CD4-positive, alpha-beta T cell treated with Interleukin-1 beta for 1 hour (primary cell): ENCODE data around the gene ZFC3H1.

ENCODE experiments used
- DNase-seq, 2 donors: peaks; one replicate each; pipeline ENCODE4 v3.0.0-alpha.2; 2020 to 2022

ZFC3H1 gene

DNA sequence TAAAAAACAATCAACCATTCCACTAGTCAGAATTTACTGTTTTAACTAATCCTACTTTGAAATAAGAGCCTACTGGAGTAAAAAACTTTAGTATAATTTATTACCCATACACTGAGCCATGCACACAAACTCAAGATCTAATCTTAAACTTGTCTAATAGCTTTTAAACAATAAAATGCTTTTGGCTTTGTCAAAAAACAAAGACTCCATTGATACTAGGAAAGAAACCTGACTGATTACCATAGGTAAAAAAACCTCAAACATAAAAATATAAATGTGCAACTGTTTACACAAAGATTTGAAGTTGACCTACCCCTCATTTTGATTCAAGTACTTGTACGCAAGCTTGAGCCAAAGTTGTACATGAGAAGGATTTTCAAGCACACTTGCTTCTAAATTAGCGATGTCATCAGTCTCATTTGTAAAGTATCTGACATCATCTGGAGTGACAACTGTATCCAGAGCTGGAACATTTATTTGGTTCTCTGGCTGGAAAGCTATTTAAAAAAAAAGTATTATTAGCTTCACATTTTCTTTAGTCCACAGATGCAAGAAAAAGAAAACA is 36.1 kb downstream of the ZFC3H1 start:
- DNase-seq = no peak

DNA sequence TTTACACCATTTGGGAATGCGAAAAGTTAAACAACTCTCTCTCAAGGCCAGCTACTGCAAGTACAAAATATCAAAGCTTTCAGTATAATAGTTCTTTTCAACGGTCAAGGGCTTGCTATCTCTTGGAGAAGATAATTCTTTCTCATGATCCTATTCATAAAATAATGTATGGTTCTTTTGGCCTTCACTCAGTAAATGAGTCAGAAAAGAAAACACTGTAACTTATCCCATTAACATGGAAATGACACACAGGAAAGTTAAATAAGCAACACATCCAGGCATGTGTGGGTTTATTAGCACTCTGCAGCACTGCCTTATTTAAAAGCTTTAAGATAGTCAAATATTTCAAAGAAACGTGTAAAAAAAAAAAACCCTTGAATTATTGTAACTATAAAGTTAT is 36.9 kb downstream of the ZFC3H1 start:
- DNase-seq = no peak

DNA sequence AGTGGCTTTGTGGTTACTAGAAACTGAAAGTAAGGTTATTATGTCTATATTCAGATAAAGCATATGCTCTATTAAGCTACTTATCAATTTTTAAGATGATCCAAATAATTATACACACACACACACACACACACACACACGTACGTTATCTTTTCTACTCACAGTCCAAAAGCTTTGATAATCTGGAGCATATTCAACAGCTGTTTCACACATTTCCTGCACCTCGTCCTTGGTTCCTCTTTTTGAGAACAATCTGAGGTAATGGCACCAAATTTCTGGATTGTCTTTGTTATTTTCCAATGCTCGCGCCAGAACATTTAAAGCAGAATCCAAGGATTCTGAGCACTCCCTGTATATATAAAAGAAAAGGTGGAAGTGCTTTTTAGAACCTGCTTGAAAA is 37.5 kb downstream of the ZFC3H1 start:
- no peak for DNase-seq

- DNase-seq = no peak
These were observed 38.2 kb downstream of the ZFC3H1 start for GRCh38 chr12:71625476-71625875.

DNA sequence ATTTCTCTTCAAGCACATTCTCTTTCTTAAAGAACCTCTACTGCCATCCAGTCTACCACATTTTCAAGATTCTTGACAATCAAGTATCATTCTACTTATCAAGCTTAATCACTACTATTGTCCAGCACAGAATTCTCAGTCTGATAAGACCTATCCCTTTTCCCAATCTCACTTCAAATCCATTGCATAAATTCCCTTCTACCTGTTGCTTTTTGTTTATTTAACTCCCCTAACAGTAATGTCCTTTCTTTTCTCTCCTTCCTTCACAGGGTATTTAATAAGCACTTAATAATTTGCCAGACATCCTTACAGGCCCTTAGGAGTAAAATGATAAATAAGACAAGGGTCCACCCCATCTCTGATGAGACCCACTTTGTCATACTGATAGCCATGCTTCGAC is 41.7 kb downstream of the ZFC3H1 start:
- no peak for DNase-seq

DNA sequence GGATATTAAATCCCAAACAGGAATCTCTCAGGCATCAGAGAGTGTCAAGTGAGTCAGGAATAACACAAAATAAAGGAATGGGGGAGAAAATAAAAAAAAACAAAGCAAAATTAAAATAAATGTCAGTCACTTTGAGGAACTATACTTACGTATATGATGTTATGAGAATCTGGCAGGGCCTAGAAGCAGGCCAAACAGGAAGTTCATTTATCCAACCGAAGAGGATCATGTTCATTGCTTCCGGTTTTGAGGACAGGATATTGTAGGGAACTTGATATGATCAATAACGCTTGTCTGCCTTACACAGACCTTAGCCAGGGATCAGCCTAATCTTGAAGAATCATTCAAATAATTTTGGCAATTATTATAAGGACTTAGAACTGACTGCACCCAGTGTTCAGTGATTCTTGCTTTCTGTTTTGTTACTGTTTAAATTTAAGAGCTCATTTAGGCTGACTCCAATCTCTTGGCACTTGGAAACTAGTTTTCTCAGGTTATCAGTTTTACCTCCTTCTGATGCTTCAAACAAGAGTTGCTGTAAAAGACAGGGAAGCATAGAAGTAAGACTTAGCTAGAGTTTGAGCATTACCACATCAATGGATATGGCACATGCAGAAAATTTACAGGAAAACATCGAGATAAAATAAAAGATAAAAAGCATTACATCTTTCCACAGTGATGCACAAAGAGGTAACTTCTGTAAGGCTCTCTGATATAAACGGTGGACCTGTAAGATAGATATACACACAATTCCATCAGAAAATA is 53.4 kb downstream of the ZFC3H1 start:
- peak in 1 of 2 donors; percentile 6 for DNase-seq

DNA sequence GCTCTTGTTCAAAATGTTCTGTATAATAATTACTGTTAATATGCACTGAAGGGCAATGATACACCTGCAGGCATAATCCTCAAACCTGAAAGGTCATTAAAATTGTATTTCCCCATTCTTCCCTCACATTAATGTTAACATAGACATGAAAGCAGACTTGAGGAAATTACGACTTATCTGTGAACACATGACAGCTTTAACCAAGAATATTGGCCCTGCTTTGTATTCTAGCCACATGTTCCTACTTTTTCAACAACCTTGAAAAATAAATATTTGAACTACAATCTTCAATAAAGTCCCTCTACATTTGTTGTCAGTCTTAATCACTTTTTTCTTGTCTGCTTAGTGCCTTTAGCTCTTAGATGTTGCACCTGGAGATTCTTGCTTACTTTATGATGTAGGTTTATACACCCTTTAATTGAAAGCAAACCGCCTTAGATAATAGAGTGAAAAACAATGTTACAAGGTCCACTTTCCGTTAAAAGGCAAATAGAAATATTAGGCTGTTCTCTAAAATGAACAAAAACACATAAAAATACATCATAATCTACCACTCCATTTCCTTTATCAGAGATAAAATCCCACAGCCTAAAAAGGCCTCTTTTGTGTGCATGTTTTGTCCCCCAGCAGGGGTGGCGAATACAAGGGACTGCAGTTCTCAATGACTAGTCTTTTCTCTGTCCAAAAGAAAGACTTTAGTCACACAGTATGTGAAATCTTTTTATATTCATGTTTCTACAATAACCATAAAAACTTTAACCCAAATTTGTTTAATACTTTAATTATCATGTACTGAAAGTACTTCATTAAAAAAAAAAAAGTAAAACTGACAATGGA is 55.9 kb downstream of the ZFC3H1 start:
- no peak for DNase-seq

GRCh38 chr12:71605039-71605438 is 58.6 kb downstream of the ZFC3H1 start:
- no peak for DNase-seq

- DNase-seq = no peak
These were observed 60.7 kb downstream of the ZFC3H1 start for GRCh38 chr12:71602761-71603577.

- no peak for DNase-seq
These were observed 62.1 kb downstream of the ZFC3H1 start for GRCh38 chr12:71601546-71601945.

GRCh38 chr12:71599210-71599609 is 64.4 kb downstream of the ZFC3H1 start:
- DNase-seq = no peak

DNA sequence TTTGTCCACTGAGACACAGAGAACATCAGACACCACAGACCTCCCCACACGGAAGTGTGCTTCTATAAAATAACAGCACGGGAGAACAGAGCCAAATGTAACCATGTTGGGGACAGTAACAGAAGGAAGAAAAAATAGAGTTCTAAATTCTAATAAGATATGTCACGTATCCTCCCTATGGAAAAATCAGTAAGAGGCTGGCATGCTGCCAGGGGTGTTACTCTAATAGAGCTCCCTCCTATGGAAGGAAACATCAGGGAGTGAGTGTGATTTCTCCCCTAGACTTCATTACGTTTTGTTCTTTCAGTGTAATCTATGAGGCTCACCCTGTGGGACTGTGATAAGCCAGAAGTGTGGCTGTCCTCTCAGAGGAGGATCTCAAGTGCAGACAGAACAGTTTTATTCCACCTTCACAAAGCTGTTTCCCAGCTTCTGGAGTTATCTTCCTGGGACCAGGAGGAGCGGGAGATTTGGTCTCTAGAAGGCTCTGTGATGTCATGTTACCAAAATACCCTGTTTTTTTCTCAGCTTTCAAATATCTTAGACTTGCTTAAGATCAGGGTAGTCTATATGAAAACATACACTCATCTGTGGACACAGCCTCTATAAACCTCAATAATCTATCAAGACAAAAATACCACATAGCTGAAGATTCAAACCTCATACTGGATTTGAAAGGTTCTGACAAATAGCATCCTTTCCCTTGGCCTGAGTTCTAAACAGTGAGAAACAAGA is 69.3 kb downstream of the ZFC3H1 start:
- no peak for DNase-seq

GRCh38 chr12:71592841-71593240 is 70.8 kb downstream of the ZFC3H1 start:
- DNase-seq = no peak

DNA sequence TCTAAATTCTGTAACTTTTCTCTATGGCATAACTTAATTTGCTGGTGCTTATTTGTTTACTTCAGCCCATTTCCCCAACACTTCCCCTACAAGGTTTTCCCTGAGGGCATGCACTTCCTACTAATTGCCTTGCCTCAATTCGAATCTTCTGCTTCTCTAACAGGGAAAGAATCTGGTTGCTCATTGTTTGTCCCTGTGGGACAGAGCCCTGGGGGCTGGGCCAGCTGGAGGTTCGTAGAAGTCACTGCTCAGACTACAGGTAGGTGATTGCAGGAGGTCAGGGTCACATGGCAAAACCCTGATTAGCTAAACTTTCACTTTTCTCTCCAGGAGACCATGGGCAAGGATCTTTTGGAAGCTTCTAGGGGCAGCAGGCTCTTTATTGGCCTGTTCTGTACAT is 72.0 kb downstream of the ZFC3H1 start:
- no peak for DNase-seq

DNA sequence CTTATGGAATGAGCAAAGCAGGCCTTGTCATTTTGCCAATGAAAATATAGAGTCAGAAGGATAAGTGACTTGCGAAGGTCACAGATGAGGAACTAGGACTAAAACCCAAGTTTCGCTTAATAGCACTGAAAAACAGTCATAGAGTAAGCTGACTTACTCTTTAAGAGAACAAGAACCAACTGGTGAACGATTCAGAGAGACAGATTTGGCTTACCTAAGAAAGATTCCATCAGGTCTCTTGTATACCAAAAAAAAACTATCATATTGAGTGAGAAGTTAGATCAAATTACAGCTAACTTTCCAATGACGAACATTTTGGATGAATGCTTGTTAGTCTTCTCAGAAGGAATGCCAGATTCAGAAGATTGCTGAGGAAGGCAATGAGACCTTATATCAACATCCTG is 74.2 kb downstream of the ZFC3H1 start:
- DNase-seq = no peak

- DNase-seq = no peak
These were observed 76.6 kb downstream of the ZFC3H1 start for GRCh38 chr12:71587012-71587411.

DNA sequence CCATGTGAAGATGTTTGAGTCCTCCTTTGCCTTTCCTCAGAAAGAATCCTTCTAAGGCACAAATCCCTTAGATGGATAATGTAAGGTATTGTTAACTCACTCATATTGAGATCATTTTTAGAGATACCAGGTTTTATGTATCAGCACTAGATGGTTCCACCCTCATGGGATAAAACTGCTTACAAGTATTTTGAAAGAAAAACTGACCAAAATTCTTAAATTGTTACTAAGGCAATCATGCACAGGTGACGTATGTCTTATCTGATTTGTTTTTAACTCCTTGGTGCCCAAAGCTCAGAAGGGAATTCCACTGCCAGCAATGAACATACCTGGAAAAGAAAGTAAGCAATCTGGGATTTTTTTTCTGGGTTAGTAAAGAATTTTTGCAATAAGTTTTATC is 78.4 kb downstream of the ZFC3H1 start:
- no peak for DNase-seq

- DNase-seq = no peak
These were observed 79.3 kb downstream of the ZFC3H1 start for GRCh38 chr12:71584356-71584755.

- DNase-seq = no peak
These were observed 80.7 kb downstream of the ZFC3H1 start for GRCh38 chr12:71582925-71583324.

GRCh38 chr12:71581206-71581605 is 82.4 kb downstream of the ZFC3H1 start:
- no peak for DNase-seq

DNA sequence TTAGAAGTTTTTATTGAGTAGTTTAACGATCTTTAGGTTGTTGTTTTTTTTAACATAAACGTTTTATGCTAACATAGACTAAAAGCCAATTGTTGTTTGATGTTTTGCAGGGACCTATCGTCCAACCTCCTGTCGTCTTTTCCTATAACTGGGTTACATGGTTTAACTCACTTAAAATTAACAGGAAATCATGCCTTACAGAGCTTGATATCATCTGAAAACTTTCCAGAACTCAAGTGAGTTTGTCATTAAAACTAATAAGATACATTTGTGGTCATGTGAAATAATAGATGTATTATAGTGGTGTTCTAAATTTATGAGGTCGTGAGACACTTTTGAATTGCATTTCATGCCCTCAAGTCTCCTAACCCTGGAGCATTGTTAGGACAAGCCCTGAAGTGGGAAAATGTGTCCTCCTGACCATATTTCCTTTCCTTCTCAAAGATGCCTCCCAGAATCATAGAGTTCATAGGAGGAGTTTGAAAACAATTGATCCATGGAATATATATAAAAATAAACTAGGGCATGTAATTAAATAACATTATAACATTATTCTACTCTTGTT is 84.9 kb downstream of the ZFC3H1 start:
- DNase-seq = no peak

DNA sequence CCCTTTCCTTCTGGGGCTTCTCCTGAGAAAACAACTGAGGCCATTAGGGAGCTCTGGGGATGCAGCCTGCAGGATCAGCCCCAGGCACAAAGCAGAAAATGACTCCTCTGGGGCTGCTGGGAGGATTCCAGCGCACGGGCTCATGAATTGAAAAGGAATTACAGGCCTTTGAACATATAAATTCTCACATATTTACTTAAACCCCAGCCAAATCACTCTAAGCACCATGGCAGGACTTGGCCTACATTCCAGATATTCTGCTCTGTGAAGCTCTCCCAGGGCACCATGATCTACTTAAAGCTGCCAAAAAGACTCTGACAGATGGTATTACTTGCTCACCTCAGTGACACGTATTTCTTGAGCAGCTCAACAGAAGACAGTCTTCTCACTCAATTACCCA is 87.2 kb downstream of the ZFC3H1 start:
- no peak for DNase-seq
